ENCODE data around the gene BLOC1S3.

The BLOC1S3 gene

GRCh38 chr19:45147835-45148676 lies 30.5 kb upstream of the BLOC1S3 start:
- no peaks in the 10 kb centered on the region for H3K9me3 ChIP-seq (ENCODE audit: insufficient read depth, low read depth, low read length)
- H3K27me3 ChIP-seq (ENCODE audit: insufficient read depth, low read length), result peaks cover 18% of the 10 kb centered on the region
- H3K4me3 ChIP-seq (ENCODE audit: low read length), result no peak overlapping the region
- H3K27ac ChIP-seq (ENCODE audit: low read depth, low read length), result no peak overlapping the region
- H3K36me3 ChIP-seq (ENCODE audit: insufficient read depth, low read length), result peaks cover 1% of the 10 kb centered on the region; the same call in 1 of the 2 replicates
- H3K9ac ChIP-seq (ENCODE audit: low read depth, low read length), result no peak overlapping the region
- 89% methylated on average over 18 of the region's 18 CpGs for WGBS
- no peaks in the 10 kb centered on the region for H3K4me1 ChIP-seq (ENCODE audit: insufficient read depth, low read length)

DNA sequence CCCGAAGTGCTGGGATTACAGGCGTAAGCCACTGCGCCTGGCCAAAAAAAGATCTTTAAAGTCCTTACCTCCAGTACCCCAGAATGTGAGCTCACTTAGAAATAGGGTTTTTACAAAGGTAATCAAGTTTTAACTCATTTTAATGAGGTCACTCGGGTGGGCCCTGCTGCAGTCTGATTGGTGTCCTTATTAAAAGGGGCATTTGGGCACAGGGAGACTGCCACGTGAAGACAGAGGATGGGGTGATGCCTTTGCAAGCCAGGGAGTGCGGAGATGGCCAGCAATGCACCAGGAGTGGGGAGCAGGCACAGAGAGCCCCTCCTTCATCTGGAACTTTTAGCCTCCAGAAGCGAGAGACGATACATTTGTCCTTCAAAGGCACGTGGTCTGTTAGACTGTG lies 29.5 kb upstream of the BLOC1S3 start:
- Histone ChIP-seq H3K27me3 (ENCODE audit: insufficient read depth, low read length) (peaks cover 29% of the 10 kb centered on the region), H3K9ac (ENCODE audit: low read depth, low read length) (no peak overlapping the region), H3K4me1 (ENCODE audit: insufficient read depth, low read length) (0 out of 2 replicates have a peak, but pooled peaks cover 3% of the 10 kb centered on the region), H3K36me3 (ENCODE audit: insufficient read depth, low read length) (no peaks in the 10 kb centered on the region), H3K9me3 (ENCODE audit: insufficient read depth, low read depth, low read length) (no peaks in the 10 kb centered on the region), H3K4me3 (ENCODE audit: low read length) (no peak overlapping the region), H3K27ac (ENCODE audit: low read depth, low read length) (no peak overlapping the region)
- WGBS, result 94% methylated on average over 9 of the region's 9 CpGs

DNA sequence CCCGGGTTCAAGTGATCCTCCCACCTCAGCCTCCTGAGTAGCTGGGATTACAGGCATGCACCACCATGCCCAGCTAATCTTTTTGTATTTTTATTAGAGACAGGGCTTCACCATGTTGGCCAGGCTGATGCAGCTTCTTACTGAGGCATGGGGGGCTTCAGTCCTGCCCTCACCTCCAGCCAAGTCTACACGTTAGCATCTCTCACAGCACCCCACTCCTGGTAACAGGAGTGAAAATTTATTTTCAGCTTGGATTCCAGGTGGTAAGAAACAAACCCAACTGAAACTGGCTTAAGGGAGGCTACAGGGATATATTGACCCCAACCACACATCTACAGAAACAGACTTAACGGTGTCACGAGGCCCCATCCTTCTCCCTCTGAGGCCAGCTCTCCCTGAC lies 28.4 kb upstream of the BLOC1S3 start:
- no peak overlapping the region for H3K4me3 ChIP-seq (ENCODE audit: low read length)
- H3K27me3 ChIP-seq (ENCODE audit: insufficient read depth, low read length), result peaks cover 33% of the 10 kb centered on the region
- no peak overlapping the region for H3K27ac ChIP-seq (ENCODE audit: low read depth, low read length)
- H3K4me1 ChIP-seq (ENCODE audit: insufficient read depth, low read length), result 0 out of 2 replicates have a peak, but pooled peaks cover 5% of the 10 kb centered on the region
- no peaks in the 10 kb centered on the region for H3K36me3 ChIP-seq (ENCODE audit: insufficient read depth, low read length)
- no peaks in the 10 kb centered on the region for H3K9me3 ChIP-seq (ENCODE audit: insufficient read depth, low read depth, low read length)
- WGBS, result 94% methylated on average over 4 of the region's 4 CpGs
- no peak overlapping the region for H3K9ac ChIP-seq (ENCODE audit: low read depth, low read length)

DNA sequence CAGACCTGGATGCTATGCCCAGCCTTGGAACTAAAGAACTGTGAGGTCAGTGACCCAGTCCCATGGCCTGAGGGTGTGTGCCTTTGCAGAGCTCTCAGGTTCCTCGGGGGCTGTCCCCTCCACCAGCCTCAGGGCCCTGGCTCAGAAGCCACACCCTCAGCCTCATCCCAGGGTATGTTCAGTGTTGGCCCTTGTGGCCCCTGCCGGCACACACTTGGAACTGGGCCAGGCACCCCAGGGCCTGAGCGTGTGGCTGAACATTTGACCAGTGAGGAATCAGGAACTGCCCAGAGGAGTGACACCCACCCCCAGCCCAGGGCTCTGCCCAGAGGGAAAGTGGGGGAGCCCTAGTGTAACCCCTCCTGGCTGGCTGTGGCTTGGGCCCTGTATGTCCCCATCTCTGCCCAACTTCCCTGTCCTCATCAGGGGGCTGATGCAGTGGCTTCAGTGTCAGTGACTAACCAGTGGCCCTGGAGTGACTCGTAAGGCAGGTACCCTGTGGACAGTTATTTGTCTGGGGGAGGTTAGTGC lies 27.8 kb upstream of the BLOC1S3 start:
- H3K27ac ChIP-seq (ENCODE audit: low read depth, low read length), result no peak overlapping the region
- 84% methylated on average over 4 of the region's 4 CpGs for WGBS
- peaks cover 33% of the 10 kb centered on the region for H3K27me3 ChIP-seq (ENCODE audit: insufficient read depth, low read length)

GRCh38 chr19:45151320-45151719 lies 27.3 kb upstream of the BLOC1S3 start:
- Histone ChIP-seq H3K9me3 (ENCODE audit: insufficient read depth, low read depth, low read length) (no peaks in the 10 kb centered on the region), H3K27me3 (ENCODE audit: insufficient read depth, low read length) (peaks cover 33% of the 10 kb centered on the region), H3K4me1 (ENCODE audit: insufficient read depth, low read length) (0 out of 2 replicates have a peak, but pooled peaks cover 5% of the 10 kb centered on the region), H3K9ac (ENCODE audit: low read depth, low read length) (no peak overlapping the region), H3K4me3 (ENCODE audit: low read length) (no peak overlapping the region), H3K27ac (ENCODE audit: low read depth, low read length) (no peak overlapping the region), H3K36me3 (ENCODE audit: insufficient read depth, low read length) (no peaks in the 10 kb centered on the region)
- 94% methylated on average over 7 of the region's 7 CpGs for WGBS

More for the DNA sequence above, 27.8 kb upstream of the BLOC1S3 start:
- H3K4me3 ChIP-seq (ENCODE audit: low read length), result no peak overlapping the region
- no peaks in the 10 kb centered on the region for H3K9me3 ChIP-seq (ENCODE audit: insufficient read depth, low read depth, low read length)
- 0 out of 2 replicates have a peak, but pooled peaks cover 5% of the 10 kb centered on the region for H3K4me1 ChIP-seq (ENCODE audit: insufficient read depth, low read length)
- H3K36me3 ChIP-seq (ENCODE audit: insufficient read depth, low read length), result no peaks in the 10 kb centered on the region
- no peak overlapping the region for H3K9ac ChIP-seq (ENCODE audit: low read depth, low read length)

GRCh38 chr19:45151821-45152503 lies 26.6 kb upstream of the BLOC1S3 start:
- 92% methylated on average over 64 of the region's 64 CpGs for WGBS
- peaks cover 33% of the 10 kb centered on the region for H3K27me3 ChIP-seq (ENCODE audit: insufficient read depth, low read length)
- H3K36me3 ChIP-seq (ENCODE audit: insufficient read depth, low read length), result no peaks in the 10 kb centered on the region
- H3K9ac ChIP-seq (ENCODE audit: low read depth, low read length), result no peak overlapping the region
- H3K9me3 ChIP-seq (ENCODE audit: insufficient read depth, low read depth, low read length), result no peaks in the 10 kb centered on the region
- H3K27ac ChIP-seq (ENCODE audit: low read depth, low read length), result no peak overlapping the region
- 0 out of 2 replicates have a peak, but pooled peaks cover 5% of the 10 kb centered on the region for H3K4me1 ChIP-seq (ENCODE audit: insufficient read depth, low read length)
- H3K4me3 ChIP-seq (ENCODE audit: low read length), result peak overlapping the region; percentile 6; the same call in 1 of the 2 replicates

DNA sequence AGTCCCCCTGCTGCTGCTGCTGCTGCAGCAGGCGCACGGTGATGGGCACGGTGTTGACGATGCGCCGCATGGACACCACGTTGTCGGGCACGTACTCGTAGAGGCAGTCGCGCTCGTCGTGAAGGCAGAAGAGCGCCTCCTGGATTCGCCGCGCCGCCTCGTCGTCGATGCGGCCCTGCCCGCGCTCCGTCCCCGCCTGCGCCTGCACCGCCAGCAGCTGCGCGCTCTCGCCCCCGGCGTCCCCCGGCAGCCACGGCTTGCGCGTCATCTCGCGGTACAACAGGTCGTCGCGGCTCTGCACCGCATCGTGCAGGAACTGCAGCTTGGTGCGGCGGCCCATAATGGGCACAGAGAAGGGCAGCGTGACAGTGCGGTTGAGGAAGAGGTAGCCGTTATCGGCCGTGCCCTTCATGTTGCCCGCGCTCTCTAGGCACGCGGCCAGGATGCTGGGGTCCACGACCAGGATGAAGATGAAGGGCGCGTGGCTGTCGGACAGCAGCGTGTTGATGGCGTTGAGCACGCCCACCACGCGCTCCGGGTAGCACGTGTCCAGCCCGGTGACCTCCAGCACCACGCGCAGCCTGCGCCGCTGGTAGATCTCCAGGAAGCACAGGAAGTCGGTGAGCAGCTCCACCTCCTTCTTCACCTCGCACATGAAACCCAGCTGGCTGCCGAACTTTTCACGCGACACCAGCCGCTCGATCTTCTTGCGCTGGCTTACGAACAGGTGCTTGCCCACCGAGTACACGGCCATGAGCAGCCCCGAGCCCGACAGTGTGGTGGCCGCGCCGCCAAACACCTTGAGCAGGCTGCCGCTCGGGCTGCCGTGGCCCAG lies 25.9 kb upstream of the BLOC1S3 start:
- H3K9ac ChIP-seq (ENCODE audit: low read depth, low read length), result no peak overlapping the region
- no peaks in the 10 kb centered on the region for H3K36me3 ChIP-seq (ENCODE audit: insufficient read depth, low read length)
- H3K27me3 ChIP-seq (ENCODE audit: insufficient read depth, low read length), result peaks cover 33% of the 10 kb centered on the region
- H3K4me3 ChIP-seq (ENCODE audit: low read length), result peak overlapping the region; percentile 6; the same call in 1 of the 2 replicates
- H3K4me1 ChIP-seq (ENCODE audit: insufficient read depth, low read length), result 0 out of 2 replicates have a peak, but pooled peaks cover 5% of the 10 kb centered on the region
- no peak overlapping the region for H3K27ac ChIP-seq (ENCODE audit: low read depth, low read length)
- WGBS, result 93% methylated on average over 91 of the region's 91 CpGs
- H3K9me3 ChIP-seq (ENCODE audit: insufficient read depth, low read depth, low read length), result no peaks in the 10 kb centered on the region

GRCh38 chr19:45153339-45154063 lies 25.1 kb upstream of the BLOC1S3 start:
- no peak overlapping the region for H3K27ac ChIP-seq (ENCODE audit: low read depth, low read length)
- no peaks in the 10 kb centered on the region for H3K9me3 ChIP-seq (ENCODE audit: insufficient read depth, low read depth, low read length)
- 34% methylated on average over 69 of the region's 69 CpGs for WGBS
- H3K27me3 ChIP-seq (ENCODE audit: insufficient read depth, low read length), result peaks cover 33% of the 10 kb centered on the region
- 0 out of 2 replicates have a peak, but pooled peaks cover 5% of the 10 kb centered on the region for H3K4me1 ChIP-seq (ENCODE audit: insufficient read depth, low read length)
- no peaks in the 10 kb centered on the region for H3K36me3 ChIP-seq (ENCODE audit: insufficient read depth, low read length)
- peak overlapping the region; percentile 45 for H3K4me3 ChIP-seq (ENCODE audit: low read length)
- peak overlapping the region; percentile 16; the same call in 1 of the 2 replicates for H3K9ac ChIP-seq (ENCODE audit: low read depth, low read length)

DNA sequence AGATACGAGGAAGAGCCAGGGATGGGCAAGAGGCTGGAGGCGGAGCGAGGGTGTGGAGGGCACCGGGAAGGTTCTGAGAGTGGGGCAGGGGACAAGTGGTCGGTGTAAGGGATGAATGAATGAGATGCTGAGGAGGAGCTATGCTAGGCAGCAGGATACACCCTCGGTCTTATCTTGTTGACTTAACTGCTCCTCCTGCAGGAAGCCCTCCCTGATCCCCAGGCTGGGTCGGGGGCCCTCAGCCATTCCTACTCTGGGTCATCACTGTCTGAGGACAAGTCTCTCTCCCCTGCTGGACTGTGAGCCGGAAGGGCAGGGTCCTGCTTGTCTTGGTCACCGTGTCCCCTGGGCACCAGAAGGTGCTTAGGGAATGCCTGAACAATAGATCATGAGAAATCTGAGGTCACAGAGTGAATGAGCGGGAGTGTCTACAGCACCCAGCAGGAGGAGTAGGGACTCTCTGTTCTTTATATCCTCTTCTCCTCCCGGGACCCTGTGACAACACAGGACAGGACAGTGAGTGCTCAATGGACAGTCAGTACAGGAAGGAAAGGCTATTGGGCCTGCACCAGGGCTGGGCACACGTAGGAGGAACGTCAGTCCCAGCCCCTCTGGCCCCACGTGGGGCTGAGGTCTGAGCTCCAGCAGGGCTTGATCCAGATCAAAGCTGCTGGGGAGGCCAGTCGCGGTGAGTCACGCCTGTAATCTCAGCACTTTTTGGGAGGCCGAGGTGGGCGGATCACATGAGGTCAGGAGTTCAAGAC lies 24.3 kb upstream of the BLOC1S3 start:
- 0 out of 2 replicates have a peak, but pooled peaks cover 5% of the 10 kb centered on the region for H3K4me1 ChIP-seq (ENCODE audit: insufficient read depth, low read length)
- H3K9ac ChIP-seq (ENCODE audit: low read depth, low read length), result no peak overlapping the region; the same call in 1 of the 2 replicates
- no peaks in the 10 kb centered on the region for H3K36me3 ChIP-seq (ENCODE audit: insufficient read depth, low read length)
- H3K4me3 ChIP-seq (ENCODE audit: low read length), result peak overlapping the region; percentile 45
- peaks cover 33% of the 10 kb centered on the region for H3K27me3 ChIP-seq (ENCODE audit: insufficient read depth, low read length)
- H3K9me3 ChIP-seq (ENCODE audit: insufficient read depth, low read depth, low read length), result no peaks in the 10 kb centered on the region
- 49% methylated on average over 19 of the region's 19 CpGs for WGBS
- H3K27ac ChIP-seq (ENCODE audit: low read depth, low read length), result no peak overlapping the region
